GM12872 (cell line): ENCODE measurements around the gene CD38.

ENCODE experiments used
- TF ChIP-seq, protein P1 (sequence below): IDR thresholded peaks from 3 replicates; pipeline ENCODE4 v1.5.1; 2011; ENCODE audit warnings: low read depth, mild to moderate bottlenecking, low read length, moderate library complexity; ENCODE audit not compliant: insufficient read depth

The CD38 gene

DNA sequence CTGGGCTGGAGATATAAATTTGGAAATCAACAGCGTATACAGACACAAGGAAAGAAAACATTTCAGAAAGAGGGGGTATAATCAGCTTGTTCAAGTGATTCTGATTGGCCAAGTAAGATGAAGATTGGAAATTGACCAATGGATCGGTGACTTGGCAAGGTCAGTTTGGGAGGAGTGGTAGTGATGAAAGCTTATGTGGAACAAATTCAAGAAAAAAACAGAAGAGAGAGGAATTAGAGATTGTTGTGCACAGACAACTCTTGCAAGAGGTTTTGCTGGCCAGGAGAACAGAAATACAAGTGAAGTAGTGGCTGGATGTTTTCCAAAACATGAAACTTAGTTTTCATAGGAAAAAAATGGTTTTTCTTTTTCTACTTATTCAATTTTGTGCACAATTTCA lies 16.3 kb downstream of the CD38 start:
- TF ChIP-seq, protein P1, sequence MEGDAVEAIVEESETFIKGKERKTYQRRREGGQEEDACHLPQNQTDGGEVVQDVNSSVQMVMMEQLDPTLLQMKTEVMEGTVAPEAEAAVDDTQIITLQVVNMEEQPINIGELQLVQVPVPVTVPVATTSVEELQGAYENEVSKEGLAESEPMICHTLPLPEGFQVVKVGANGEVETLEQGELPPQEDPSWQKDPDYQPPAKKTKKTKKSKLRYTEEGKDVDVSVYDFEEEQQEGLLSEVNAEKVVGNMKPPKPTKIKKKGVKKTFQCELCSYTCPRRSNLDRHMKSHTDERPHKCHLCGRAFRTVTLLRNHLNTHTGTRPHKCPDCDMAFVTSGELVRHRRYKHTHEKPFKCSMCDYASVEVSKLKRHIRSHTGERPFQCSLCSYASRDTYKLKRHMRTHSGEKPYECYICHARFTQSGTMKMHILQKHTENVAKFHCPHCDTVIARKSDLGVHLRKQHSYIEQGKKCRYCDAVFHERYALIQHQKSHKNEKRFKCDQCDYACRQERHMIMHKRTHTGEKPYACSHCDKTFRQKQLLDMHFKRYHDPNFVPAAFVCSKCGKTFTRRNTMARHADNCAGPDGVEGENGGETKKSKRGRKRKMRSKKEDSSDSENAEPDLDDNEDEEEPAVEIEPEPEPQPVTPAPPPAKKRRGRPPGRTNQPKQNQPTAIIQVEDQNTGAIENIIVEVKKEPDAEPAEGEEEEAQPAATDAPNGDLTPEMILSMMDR, result no peak

DNA sequence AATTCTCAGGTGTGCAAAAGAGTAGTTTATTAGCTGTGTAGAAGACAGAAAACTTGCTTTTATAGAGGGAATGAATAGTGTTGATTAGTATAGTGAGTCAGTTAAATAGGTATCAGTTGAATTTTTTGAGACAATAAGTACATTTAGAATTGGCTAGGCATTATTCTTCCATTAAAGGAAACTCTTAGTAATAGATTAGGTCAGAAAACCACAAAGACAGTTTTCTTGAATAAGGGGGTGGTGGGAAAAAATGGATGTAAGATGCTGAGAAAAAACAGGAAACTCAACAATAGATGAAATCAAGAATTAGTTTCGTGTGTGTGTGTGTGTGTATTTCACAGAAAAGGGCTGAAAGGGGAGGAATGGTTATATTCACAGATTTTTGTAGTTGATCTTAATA lies 16.8 kb downstream of the CD38 start:
- TF ChIP-seq, protein P1, result no peak

DNA sequence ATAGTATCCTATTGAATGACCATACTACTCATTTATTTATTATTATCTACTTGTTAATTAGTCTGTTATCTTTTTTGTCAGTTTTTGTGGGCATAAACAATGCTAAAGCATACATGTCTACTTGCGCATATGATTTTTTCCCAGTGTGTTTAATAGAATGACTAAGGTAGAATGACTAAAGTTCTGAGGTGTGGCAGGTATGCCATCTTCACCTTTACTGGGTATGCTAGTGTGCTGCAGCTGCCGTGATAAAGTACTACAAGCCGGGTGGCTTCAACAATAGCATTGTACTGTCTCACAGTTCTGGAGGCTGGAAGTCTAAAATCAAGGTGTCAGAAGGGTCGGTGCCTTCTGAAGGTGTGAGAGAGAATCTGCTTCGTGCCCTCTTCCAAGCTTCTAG lies 19.2 kb downstream of the CD38 start:
- TF ChIP-seq, protein P1, result no peak

DNA sequence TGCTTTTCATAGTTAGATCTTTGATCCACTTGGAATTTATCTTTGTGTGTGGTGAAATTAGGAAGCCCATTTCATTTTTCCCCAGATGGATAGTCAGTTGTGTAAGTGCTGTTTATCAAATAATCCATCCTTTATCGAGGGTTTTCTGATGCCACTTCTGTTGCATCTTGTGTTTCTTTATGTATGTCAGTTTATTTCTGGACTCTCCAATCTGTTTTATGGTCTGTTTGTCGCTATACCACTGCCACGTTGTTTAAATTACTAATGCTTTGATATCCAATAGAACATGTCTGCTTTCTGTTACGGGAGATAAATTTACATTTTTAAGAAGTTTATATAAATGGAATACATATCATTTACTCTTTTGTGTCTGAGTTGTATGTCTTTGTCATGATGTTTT lies 21.0 kb downstream of the CD38 start:
- TF ChIP-seq, protein P1, result no peak

DNA sequence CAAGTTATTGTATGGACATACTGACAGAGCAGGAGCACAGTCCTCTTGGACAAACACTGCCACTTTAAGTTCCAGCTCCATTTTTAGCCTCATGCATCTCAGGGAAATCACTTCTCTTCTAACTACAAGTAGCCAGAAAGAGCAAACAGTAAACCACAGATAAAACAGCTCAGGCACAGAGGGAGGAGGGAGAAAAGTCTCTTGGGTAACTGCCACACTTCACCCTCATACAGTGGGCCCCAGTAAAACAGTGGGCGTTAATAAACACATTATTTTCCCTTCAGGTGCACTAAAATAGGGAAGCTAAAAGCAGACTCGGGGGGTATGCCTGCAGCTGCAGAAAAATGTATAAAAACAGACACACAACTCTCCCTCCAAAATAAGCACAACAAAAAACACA lies 21.6 kb downstream of the CD38 start:
- TF ChIP-seq, protein P1, result no peak

DNA sequence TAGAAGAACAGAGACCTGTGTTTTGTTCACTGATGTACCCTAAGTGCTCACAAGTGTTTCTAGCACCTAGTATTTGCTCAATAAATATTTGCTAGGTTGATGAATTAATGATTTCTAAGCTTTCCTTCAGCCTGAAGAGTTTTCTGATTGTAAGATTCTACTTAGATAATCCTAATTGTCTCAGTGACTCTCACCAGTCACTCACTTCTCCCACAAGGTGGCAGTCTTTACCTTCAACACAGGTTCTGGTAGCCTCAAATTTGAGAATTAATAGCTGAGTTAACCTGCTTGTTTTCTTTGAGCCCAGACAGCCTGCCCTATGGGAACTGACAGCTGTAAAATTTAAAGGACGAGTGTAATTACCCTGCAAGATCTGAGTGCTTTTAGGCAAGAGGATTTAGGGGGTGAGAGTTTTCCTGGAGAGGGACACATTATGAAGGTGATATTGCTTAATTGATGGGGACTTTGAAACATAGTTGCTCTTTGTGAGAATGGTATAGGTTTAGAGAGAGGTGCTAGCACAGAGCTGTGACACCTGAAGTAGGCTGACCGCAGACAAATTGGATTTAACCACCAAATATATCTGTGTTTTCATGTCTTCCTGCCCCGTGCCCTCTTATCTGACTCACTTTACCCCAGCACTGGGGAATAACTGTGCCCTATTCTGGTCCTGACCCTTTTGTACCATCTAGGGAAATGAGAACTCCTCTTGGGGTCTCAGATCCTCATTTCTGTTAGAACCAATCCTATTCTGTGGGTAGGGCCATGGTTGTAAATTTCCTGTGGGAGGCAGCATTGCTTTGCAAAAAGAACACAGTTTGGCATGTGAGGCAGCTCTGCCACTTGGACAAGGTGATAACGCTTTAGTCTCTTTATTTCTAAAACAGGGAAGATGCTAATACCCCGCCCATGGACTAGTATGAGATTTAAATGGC lies 27.7 kb downstream of the CD38 start:
- TF ChIP-seq, protein P1, result peak; percentile 69

DNA sequence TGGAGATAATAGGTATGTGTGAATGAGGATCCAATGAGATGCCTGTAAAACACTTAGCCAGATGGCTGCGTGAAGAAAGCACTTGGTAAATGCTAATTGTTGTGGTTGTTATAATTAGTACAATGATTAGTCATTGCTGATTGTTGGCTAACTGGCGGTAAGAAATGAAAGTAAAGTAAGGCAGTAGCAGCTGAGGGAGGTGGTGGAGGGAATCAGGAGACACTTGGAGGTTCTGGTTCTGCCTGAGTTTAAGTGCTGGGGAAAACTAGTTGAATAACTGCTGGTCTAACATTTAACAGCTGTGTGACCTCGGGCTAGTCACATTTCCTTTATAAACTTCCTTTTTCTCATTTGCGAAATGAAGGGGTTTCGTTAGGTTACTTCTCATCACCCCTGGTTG lies 30.9 kb downstream of the CD38 start:
- TF ChIP-seq, protein P1, result no peak
